ENCODE results near the gene ACSS1. TPM values are rescaled to one million over a fixed set of nuclear protein-coding genes. Genes with fewer than 3 reads are reported as not detected.

ACSS1 gene
- total RNA-seq, 2 donors from 2014 or later: 73.8 to 83.8 TPM

- Histone ChIP-seq H3K36me3 (replicated peaks in 1 of 2; ENCODE audit: insufficient read depth in 1 of 2, low read depth in 2 of 2) (peaks cover 0 to 25% of the 10 kb centered on the region in 2 donors), H3K27ac (no peak overlapping the region), H3K27me3 (no peaks in the 10 kb centered on the region), H3K9me3 (no peaks in the 10 kb centered on the region), H3K4me1 (peaks cover 4% of the 10 kb centered on the region), H3K4me3 (no peak overlapping the region)
- TF ChIP-seq POLR2A (IDR thresholded peaks at IDR 0.05) (no peak), CTCF (IDR thresholded peaks at IDR 0.05) (no peak)
- ATAC-seq (no peak), DNase-seq (no peak)
- 91 to 96% methylated on average over 4 to 7 of the region's 7 CpGs for WGBS, 2 donors
- intact Hi-C loops (cut with DNase I): no loop called here
These were observed 92.6 kb downstream of the ACSS1 start for GRCh38 chr20:24965065-24965919.

GRCh38 chr20:24964506-24964840 is 93.5 kb downstream of the ACSS1 start:
- DNase-seq (peak in 1 of 4 donors; percentile 27), ATAC-seq (no peak)
- 79 to 87% methylated on average over 9 of the region's 9 CpGs for WGBS, 2 donors
- Histone ChIP-seq H3K4me3 (no peak overlapping the region), H3K4me1 (peaks cover 4% of the 10 kb centered on the region), H3K27me3 (no peaks in the 10 kb centered on the region), H3K27ac (no peak overlapping the region), H3K36me3 (replicated peaks in 1 of 2; ENCODE audit: insufficient read depth in 1 of 2, low read depth in 2 of 2) (peaks cover 0 to 18% of the 10 kb centered on the region in 2 donors), H3K9me3 (no peaks in the 10 kb centered on the region)
- TF ChIP-seq CTCF (IDR thresholded peaks at IDR 0.05) (no peak), POLR2A (IDR thresholded peaks at IDR 0.05) (no peak)
- intact Hi-C loops (cut with DNase I): no loop called here

GRCh38 chr20:24963672-24964505 is 94.0 kb downstream of the ACSS1 start:
- TF ChIP-seq CTCF (IDR thresholded peaks at IDR 0.05) (no peak), POLR2A (IDR thresholded peaks at IDR 0.05) (no peak)
- DNase-seq: no peak
- H3K36me3 ChIP-seq (replicated peaks in 1 of 2; ENCODE audit: insufficient read depth in 1 of 2, low read depth in 2 of 2): peaks cover 0 to 12% of the 10 kb centered on the region in 2 donors

GRCh38 chr20:24962510-24962909 is 95.4 kb downstream of the ACSS1 start:
- H3K27ac ChIP-seq: no peak overlapping the region
- peaks cover 4% of the 10 kb centered on the region for H3K4me1 ChIP-seq
- WGBS, 2 donors: 88 to 91% methylated on average over 6 of the region's 6 CpGs
- H3K9me3 ChIP-seq: no peaks in the 10 kb centered on the region
- peaks cover 0 to 14% of the 10 kb centered on the region in 2 donors for H3K36me3 ChIP-seq (replicated peaks in 1 of 2; ENCODE audit: insufficient read depth in 1 of 2, low read depth in 2 of 2)
- intact Hi-C loops (cut with DNase I): no loop called here
- no peak for TF ChIP-seq POLR2A (IDR thresholded peaks at IDR 0.05)
- no peak for TF ChIP-seq CTCF (IDR thresholded peaks at IDR 0.05)
- H3K27me3 ChIP-seq: no peaks in the 10 kb centered on the region
- no peak for ATAC-seq
- DNase-seq: peak in 1 of 4 donors; percentile 4
- H3K4me3 ChIP-seq: no peak overlapping the region

More at GRCh38 chr20:24963672-24964505, 94.0 kb downstream of the ACSS1 start:
- Histone ChIP-seq H3K27ac (no peak overlapping the region), H3K27me3 (no peaks in the 10 kb centered on the region), H3K9me3 (no peaks in the 10 kb centered on the region), H3K4me1 (peaks cover 4% of the 10 kb centered on the region), H3K4me3 (no peak overlapping the region)
- WGBS, 2 donors: 94 to 98% methylated on average over 6 to 21 of the region's 21 CpGs
- ATAC-seq: no peak
- intact Hi-C loops (cut with DNase I): no loop called here

Data from body of pancreas (tissue), 4 donors.